Erythroblast (primary cell): Measurements from ENCODE around the gene CLTB.

Experiments used
- GATA1 ChIP-seq: IDR thresholded peaks from 2 replicates; pipeline ENCODE4 v1.6.1; 2011; ENCODE audit warnings: low read depth, mild to moderate bottlenecking, control low read depth, low read length, moderate library complexity
- POLR2A ChIP-seq: IDR thresholded peaks from 2 replicates; pipeline ENCODE4 v1.6.1; 2011; ENCODE audit warnings: mild to moderate bottlenecking, low read length

- TF ChIP-seq POLR2A (no peak), GATA1 (no peak)
Observed at GRCh38 chr5:176406436-176407052, 9.8 kb downstream of the CLTB start.
